A549 (cell line): ENCODE data around the gene RAB27A.

ENCODE experiments used
- CHD4 ChIP-seq: fragments of 200-600 bp; sonication (generic); IDR thresholded peaks from 2 replicates; pipeline ENCODE4 v1.6.1; 2016; ENCODE audit warnings: antibody characterized with exemption, mild to moderate bottlenecking, borderline replicate concordance
- FOSL2 ChIP-seq, 2 experiments: fragments of 450-650 bp in 1 of 2; fragments of >200 bp in 1 of 2; sonication (Bioruptor Twin) in 1 of 2; formaldehyde crosslinking; IDR thresholded peaks; 2 replicates each; pipeline versions ENCODE4 v1.5.0 to v1.6.1; 2016 to 2020; ENCODE audit warnings: mild to moderate bottlenecking in 1 of 2, moderate library complexity in 1 of 2
- GATA3 ChIP-seq: IDR thresholded peaks from 2 replicates; pipeline ENCODE4 v1.6.1; 2012; ENCODE audit warnings: borderline replicate concordance
- RCOR1 ChIP-seq: fragments of 150-350 bp; IDR thresholded peaks from 2 replicates; pipeline ENCODE4 v1.6.1; 2014; ENCODE audit warnings: antibody characterized with exemption, low read length, low read depth
- REST ChIP-seq: fragments of 200-600 bp; sonication (generic); IDR thresholded peaks from 2 replicates; pipeline ENCODE4 v1.6.1; 2016; ENCODE audit warnings: antibody characterized with exemption, mild to moderate bottlenecking, moderate library complexity
- RFX5 ChIP-seq: fragments of 450-650 bp; IDR thresholded peaks from 2 replicates; pipeline ENCODE4 v1.7.1; 2014; ENCODE audit warnings: antibody characterized with exemption, mild to moderate bottlenecking, moderate library complexity
- TF ChIP-seq, protein P1 (sequence below): fragments of >200 bp; sonication (Bioruptor Twin); formaldehyde crosslinking; IDR thresholded peaks from 3 replicates; pipeline ENCODE4 v1.5.1; 2016

GRCh38 chr15:55231455-55231854 is 58.2 kb downstream of the RAB27A start:
- TF ChIP-seq, protein P1, sequence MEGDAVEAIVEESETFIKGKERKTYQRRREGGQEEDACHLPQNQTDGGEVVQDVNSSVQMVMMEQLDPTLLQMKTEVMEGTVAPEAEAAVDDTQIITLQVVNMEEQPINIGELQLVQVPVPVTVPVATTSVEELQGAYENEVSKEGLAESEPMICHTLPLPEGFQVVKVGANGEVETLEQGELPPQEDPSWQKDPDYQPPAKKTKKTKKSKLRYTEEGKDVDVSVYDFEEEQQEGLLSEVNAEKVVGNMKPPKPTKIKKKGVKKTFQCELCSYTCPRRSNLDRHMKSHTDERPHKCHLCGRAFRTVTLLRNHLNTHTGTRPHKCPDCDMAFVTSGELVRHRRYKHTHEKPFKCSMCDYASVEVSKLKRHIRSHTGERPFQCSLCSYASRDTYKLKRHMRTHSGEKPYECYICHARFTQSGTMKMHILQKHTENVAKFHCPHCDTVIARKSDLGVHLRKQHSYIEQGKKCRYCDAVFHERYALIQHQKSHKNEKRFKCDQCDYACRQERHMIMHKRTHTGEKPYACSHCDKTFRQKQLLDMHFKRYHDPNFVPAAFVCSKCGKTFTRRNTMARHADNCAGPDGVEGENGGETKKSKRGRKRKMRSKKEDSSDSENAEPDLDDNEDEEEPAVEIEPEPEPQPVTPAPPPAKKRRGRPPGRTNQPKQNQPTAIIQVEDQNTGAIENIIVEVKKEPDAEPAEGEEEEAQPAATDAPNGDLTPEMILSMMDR: no peak
- TF ChIP-seq RFX5 (no peak), FOSL2 (IDR thresholded peaks at IDR 0.05) (no peak), FOSL2 (CRISPR knock-in tag; IDR thresholded peaks at IDR 0.05) (no peak), REST (no peak), RCOR1 (no peak), CHD4 (no peak), GATA3 (no peak)
